Endodermal cell (in vitro differentiated cells): ENCODE measurements around the gene BCLAF1. TPM values are rescaled to one million over a fixed set of nuclear protein-coding genes. Genes with fewer than 3 reads are reported as not detected.

Experiments
- DNase-seq: peaks from one replicate; pipeline ENCODE4 v3.0.0-alpha.2; 2017
- H3K27ac ChIP-seq: 2 replicates; pipeline ENCODE4 v1.5.1; 2013; ENCODE audit warnings: mild to moderate bottlenecking, low read depth, low read length, moderate library complexity
- H3K27me3 ChIP-seq: 2 replicates; pipeline ENCODE4 v1.6.1; 2013; ENCODE audit warnings: mild to moderate bottlenecking, low read length, moderate library complexity; ENCODE audit not compliant: insufficient read depth, control insufficient read depth, poor library complexity, severe bottlenecking
- H3K36me3 ChIP-seq: 2 replicates; pipeline ENCODE4 v1.7.0; 2013; ENCODE audit warnings: mild to moderate bottlenecking, low read length, moderate library complexity; ENCODE audit not compliant: control insufficient read depth, insufficient read depth
- H3K4me1 ChIP-seq: one replicate; pipeline ENCODE4 v1.7.0; 2013; ENCODE audit warnings: low read length; ENCODE audit not compliant: control insufficient read depth, insufficient read depth
- H3K4me3 ChIP-seq: 2 replicates; pipeline ENCODE4 v1.5.1; 2013; ENCODE audit warnings: mild to moderate bottlenecking, low read length, moderate library complexity
- H3K9ac ChIP-seq: 2 replicates; pipeline ENCODE4 v1.6.1; 2013; ENCODE audit warnings: mild to moderate bottlenecking, low read length, moderate library complexity; ENCODE audit not compliant: poor library complexity, severe bottlenecking; ENCODE audit errors: extremely low read depth
- H3K9me3 ChIP-seq: 2 replicates; pipeline ENCODE4 v1.6.1; 2013; ENCODE audit warnings: mild to moderate bottlenecking, low read length, moderate library complexity; ENCODE audit not compliant: control insufficient read depth
- H3K27ac Mint-ChIP-seq: 2 replicates; pipeline ENCODE4 v1.8.0; 2020; ENCODE audit warnings: mixed read lengths
- H3K27me3 Mint-ChIP-seq: 2 replicates; pipeline ENCODE4 v1.8.0; 2021; ENCODE audit warnings: mild to moderate bottlenecking, mixed read lengths; ENCODE audit not compliant: insufficient read depth
- H3K36me3 Mint-ChIP-seq: 2 replicates; pipeline ENCODE4 v1.8.0; 2020; ENCODE audit warnings: low read depth, mixed read lengths
- H3K4me1 Mint-ChIP-seq: 2 replicates; pipeline ENCODE4 v1.8.0; 2020; ENCODE audit warnings: mixed read lengths
- H3K4me3 Mint-ChIP-seq: 2 replicates; pipeline ENCODE4 v1.8.0; 2020; ENCODE audit warnings: mild to moderate bottlenecking, moderate library complexity, mixed read lengths
- H3K9me3 Mint-ChIP-seq: 2 replicates; pipeline ENCODE4 v1.8.0; 2020; ENCODE audit warnings: mild to moderate bottlenecking, mixed read lengths
- CTCF ChIP-seq: fragments of 200-600 bp; sonication (generic); conservative IDR thresholded peaks from 2 replicates; pipeline ENCODE4 v1.5.0; 2021; ENCODE audit warnings: antibody characterized with exemption, mild to moderate bottlenecking
- WGBS, 2 experiments: methylation state at CpG; one replicate each; pipeline versions ENCODE4 v1.1.5 to v1.1.7; 2013; ENCODE audit warnings: missing lambda C conversion rate in 2 of 2, mixed read lengths in 1 of 2; ENCODE audit not compliant: insufficient coverage in 1 of 2, insufficient read length in 1 of 2; 5-methylcytosine and 5-hydroxymethylcytosine counted together
- total RNA-seq, 2 donors: library from RNA; stranded (reverse); fragmentation: NEBNext Ultra II Directional in 1 of 2; extraction: Animal tissue kit (Norgen Biotek cat#: 25700) in 1 of 2; gene quantifications; 2 replicates in 1 of 2; 3 replicates in 1 of 2; pipeline ENCODE4 v1.2.1, GENCODE V29; 2021

The BCLAF1 gene
- total RNA-seq, 2 donors from 2014 or later: 130 to 194 TPM

GRCh38 chr6:136324686-136325380 lies 35.2 kb upstream of the BCLAF1 start:
- H3K4me1 ChIP-seq: no peaks in the 10 kb centered on the region
- no peak overlapping the region for H3K4me3 ChIP-seq
- peaks cover 4% of the 10 kb centered on the region for H3K4me1 Mint-ChIP-seq
- peaks cover 2% of the 10 kb centered on the region for H3K27me3 Mint-ChIP-seq
- H3K9me3 ChIP-seq: no peaks in the 10 kb centered on the region
- no peaks in the 10 kb centered on the region for H3K36me3 Mint-ChIP-seq
- H3K27me3 ChIP-seq: no peaks in the 10 kb centered on the region
- TF ChIP-seq CTCF: no peak
- no peaks in the 10 kb centered on the region for H3K36me3 ChIP-seq
- no peak overlapping the region for H3K9ac ChIP-seq
- H3K4me3 Mint-ChIP-seq: no peak overlapping the region
- peak overlapping the region; percentile 94 for H3K27ac ChIP-seq
- no peaks in the 10 kb centered on the region for H3K9me3 Mint-ChIP-seq
- WGBS, 2 experiments: 88 to 89% methylated on average over 8 to 9 of the region's 10 CpGs
- no peak for DNase-seq
- no peak overlapping the region for H3K27ac Mint-ChIP-seq

GRCh38 chr6:136323431-136324112 lies 33.9 kb upstream of the BCLAF1 start:
- Histone ChIP-seq H3K9ac (no peak overlapping the region), H3K36me3 (no peaks in the 10 kb centered on the region), H3K4me3 (no peak overlapping the region), H3K4me1 (no peaks in the 10 kb centered on the region), H3K27ac (peak overlapping the region; percentile 68), H3K9me3 (no peaks in the 10 kb centered on the region), H3K27me3 (no peaks in the 10 kb centered on the region)
- no peak overlapping the region for H3K4me3 Mint-ChIP-seq
- H3K9me3 Mint-ChIP-seq: no peaks in the 10 kb centered on the region
- WGBS, 2 experiments: 91 to 94% methylated on average over 4 to 10 of the region's 10 CpGs
- no peaks in the 10 kb centered on the region for H3K36me3 Mint-ChIP-seq
- H3K27me3 Mint-ChIP-seq: peaks cover 2% of the 10 kb centered on the region
- no peak for TF ChIP-seq CTCF
- H3K4me1 Mint-ChIP-seq: peaks cover 4% of the 10 kb centered on the region
- DNase-seq: no peak
- no peak overlapping the region for H3K27ac Mint-ChIP-seq

GRCh38 chr6:136319732-136320131 lies 30.1 kb upstream of the BCLAF1 start:
- Histone ChIP-seq H3K4me1 (no peaks in the 10 kb centered on the region), H3K9ac (no peak overlapping the region), H3K36me3 (no peaks in the 10 kb centered on the region), H3K27me3 (no peaks in the 10 kb centered on the region), H3K4me3 (no peak overlapping the region), H3K27ac (no peak overlapping the region), H3K9me3 (no peaks in the 10 kb centered on the region)
- DNase-seq: no peak
- Mint-ChIP-seq H3K27me3 (peaks cover 2% of the 10 kb centered on the region), H3K9me3 (no peaks in the 10 kb centered on the region), H3K4me3 (no peak overlapping the region), H3K27ac (no peak overlapping the region), H3K36me3 (no peaks in the 10 kb centered on the region), H3K4me1 (peaks cover 4% of the 10 kb centered on the region)
- no peak for TF ChIP-seq CTCF
